ENCODE measurements around the gene CUTA.
"Not testable (repeated sequence)": the region's sequence is repeated elsewhere in the genome, so short reads cannot be mapped to it uniquely, and the experiment has no call there.

CUTA gene

DNA sequence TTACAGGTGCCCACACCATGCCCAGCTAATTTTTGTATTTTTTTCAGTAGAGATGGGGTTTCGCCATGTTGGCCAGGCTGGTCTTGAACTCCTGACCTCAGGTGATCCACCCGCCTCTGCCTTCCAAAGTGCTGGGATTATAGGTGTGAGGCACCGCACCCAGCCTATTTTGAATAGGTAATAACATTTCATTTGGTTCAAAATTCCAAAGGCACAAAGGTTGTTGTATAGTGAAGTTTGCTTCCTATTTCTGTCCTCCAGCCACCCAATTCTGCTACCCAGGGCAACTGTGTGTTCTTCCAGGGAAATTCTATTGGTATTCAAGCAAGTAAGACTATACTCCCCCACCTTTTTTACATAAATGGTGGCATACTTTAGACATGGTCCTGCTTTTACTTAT is 19.3 kb downstream of the CUTA start:
- not testable (repeated sequence) for DNase-seq

DNA sequence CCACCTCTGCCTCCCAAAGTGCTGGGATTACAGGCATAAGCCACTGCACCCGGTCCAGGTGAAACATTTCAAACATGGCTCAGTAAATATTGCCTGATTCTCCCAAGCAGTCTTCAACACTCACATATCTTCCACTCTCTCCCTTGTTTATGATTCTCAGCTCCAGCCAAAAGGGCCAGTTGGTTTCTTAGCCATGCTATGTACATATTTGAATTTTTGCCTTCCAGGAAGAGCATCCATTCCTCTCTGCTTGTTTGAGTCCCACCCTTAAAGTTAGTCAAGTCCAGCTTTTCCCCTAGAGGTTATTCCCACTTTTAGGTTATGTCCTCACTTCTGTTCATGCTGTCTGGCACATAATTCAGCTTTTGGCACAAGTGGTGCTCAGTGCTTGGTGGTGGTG is 20.4 kb downstream of the CUTA start:
- DNase-seq = no peak

DNA sequence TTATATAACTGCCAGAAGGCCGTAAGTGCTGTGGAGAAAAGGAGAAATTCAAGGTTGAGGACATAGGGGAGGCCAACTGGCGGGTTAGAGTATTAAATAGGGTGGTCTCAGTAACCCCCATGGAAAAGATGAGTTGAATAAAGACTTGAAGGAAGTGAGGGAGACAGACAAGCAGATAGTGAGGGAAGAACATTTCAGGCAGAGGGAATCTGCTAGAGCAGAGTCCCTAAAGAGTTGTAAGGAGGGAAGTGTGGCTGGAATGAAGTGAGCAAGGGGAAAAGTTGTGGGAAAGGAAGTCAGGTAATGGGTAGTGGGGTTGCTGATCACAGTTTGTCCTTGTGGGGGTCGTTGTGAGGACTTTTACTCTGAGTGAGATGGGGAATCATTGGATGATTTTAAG is 24.9 kb downstream of the CUTA start:
- DNase-seq = no peak

DNA sequence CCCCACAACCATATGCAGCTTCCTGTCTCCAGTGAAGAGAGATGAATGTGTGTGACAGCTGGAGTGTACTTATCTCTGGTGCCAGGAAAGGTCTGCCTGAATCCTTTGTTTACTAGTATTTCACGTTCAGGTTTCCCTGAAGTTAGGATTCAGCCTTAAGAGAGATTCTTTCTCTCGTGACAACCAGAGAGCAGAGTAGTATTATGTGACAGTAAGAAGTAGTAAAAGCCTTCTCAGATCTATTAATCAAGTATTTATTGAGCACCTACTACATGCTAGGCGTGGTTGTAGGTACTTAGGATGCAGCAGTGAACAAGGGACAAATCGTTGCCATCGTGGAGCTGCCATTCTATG is 25.3 kb downstream of the CUTA start:
- peak; percentile 41 for DNase-seq

DNA sequence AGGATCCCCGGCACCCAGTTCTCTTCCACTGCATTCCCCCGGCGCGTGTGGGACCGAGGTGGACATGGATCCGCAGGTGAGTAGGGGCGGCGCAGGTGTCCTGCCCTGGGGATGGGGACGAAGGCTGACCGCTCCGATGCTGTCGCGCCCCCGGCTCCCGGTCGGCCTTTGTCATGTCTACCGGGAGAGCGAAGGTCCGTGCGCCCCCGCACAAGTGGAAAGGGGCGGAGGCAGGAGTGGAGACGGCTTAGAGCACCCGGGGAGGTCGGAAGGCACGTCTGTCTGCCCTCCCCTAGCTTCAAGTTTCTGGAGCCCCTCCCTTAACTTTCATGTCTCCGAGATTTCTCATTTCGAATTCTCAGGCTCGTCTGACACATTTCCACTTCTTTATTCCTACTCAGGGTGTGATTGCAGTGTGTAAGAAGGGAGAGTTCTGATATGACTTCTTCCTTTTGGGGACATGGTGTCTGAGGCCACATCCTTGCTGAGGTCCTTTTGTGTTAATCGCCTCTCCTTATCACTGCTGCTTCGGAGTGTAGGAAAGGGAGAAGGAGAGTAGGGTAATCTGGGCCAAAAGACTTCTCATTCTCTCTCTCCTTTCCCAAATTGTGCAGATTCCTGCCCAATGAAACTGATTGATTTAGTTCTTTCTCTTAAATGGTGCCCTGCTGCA is 25.8 kb downstream of the CUTA start:
- no peak for DNase-seq

DNA sequence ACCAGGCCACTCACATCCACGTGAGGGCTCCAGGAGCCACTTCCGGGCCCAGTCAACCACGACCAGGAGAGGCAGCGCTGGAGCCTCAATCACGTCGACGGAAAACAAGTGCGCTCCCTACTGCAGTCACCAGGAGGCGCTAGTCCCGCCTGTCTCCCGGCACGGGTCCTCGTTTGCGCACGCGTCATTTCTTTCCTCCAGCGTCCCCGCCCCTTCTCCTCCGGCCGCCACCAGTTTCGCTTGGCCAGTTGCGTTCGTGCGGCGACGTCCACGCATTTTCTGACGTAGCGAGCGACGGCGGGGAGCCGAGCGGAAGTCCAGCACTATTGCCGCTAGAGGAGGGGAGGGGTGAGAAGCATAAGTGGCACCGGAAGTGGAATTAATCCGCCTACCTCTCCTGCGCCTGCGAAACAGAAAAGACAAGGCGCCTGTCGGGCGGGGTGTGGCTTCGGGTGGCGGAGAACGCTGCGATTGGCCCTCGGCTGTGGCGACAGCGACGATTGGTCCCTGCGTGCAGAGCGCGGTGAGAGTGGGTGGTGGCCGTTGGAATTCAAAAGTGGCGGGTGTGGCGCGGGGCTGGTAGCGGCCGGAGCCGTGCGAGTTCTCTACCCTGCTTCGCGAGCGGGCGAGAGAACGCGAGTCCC is 26.5 kb downstream of the CUTA start, which contains the start of gene KIFC1:
Gene KIFC1 (plus strand): TSS at position 546 of the 644 bp plus-strand sequence. CDS start 163 bp downstream, outside the sequence.
- peak; percentile 100 for DNase-seq

DNA sequence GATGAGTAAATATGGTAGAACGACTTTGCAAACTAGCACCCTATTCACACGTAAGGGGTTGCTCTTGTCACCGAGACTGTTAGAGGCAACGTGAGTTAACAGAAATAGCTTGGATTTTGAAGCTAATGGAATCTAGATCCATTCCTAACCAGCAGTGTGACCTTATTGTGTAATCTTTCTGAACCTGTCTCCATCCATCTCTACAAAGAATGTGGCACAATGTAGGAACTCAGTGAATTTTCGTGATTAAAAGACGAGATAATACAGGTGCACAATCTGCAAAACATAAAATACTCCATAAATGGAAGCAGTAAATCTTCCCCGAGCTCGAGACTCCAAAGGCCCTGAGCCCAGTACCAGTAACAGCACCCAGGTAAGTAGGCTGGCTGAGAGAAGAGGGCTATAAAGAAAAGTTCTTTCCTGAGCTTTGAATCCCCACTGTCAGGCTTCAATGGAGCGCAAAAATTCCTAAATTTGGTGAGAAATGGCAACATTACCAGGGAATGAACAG is 27.1 kb downstream of the CUTA start:
- DNase-seq = no peak

DNA sequence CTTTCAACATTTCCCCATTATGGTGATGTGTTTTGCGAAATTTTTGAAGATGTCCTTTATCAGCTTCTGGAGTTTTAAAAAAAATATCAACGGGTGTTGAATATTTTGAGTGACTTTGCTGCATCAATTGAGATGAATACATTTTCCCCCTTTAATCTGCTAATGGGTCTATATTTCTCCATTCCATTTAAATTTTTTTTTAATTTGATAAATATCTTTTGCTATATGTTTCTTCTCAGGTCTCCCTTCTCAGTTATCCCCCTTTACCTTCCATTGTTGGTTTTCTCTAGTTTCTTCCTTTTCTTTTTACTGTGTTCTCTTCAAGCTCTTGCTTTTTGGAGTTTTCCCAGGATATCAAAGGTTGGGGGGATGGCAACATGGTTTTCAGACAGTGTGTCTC is 27.7 kb downstream of the CUTA start:
- DNase-seq = no peak

DNA sequence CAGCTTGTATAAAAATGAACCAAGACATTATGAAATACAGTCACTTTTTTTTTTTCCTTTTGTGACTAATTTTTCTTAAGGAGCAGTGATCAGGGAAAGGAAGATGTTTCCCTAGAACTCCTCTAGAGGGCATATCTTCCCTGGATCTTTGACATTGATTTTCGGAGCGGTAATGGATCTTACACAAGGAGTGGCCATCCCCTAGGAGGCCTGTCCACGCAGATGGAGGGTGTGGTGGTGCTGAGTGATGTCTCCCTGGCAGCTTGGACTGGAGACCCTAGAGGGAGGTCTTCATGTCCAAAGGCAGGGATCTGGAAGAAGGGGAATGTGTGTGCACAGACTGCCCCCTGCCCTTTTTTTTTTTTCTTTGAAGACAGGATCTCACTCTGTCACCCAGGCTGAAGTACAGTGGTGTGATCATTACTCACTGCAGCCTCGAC is 33.3 kb downstream of the CUTA start:
- no peak for DNase-seq

DNA sequence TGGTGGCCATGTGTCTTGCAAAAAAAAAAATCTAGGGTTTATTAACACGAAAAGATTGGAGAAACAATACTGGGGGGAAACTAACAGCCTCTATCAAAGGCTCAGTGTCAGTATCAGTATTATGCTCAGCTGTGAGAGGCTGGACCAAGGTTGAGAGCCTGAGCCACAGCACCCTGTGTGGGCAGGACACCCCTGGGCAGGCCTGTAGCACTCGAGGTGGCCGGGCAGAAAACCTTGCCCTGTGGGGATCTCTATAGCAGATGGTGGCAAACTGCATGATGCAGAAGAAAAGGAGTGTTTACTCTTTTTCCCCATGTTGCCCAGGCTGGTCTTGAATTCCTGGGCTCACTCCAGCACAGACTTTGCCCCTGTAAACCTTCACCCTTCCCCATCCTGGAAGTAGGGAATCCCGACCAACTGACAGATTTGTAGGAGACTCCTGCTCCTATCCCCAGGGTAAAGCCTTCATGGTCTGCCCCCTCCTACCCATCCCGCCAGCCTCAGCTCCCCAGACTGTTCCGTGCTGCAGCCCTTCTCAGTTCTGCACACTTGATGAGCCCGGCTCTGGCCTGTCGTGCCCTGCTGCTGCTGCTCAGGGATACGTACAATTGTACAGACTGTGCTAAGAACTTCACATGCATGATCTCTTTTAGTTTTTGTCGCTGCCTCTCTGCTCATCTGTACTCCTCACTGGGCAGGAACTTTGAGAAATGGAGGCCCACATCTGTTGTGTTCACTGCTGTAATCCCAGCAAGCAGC is 34.3 kb downstream of the CUTA start:
- no peak for DNase-seq

DNA sequence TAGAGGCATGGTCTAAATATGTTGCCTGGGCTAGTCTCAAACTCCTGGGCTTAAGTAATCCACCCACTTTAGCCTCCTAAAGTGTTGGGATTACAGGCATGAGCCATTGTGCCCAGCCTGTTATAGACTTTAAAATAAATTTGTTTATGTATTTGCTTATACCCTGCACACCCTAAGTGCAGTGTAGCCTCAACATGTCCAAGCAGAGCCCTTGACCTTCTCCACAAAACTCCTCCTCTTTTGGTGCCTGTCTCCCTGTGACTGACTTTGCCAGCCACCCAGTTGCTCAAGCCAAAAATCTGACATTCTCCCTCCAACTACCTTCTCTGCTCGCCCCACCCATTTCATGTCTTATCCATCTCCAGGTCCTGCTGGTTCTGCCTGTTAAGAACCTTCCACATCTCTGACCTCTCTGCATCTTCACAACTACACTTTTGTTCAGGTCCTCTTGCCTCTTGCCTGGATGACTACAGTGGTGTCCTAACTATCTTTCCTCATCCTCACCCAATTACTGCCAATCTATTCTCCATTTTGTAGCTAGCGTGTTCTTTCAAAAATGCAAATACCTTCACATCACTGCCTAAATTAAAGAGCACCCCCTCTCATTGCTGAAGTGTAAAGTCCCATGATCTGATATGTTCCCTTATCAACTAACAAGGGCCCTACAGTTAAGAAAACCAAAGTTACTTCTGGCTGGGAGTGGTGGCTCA is 37.5 kb downstream of the CUTA start:
- DNase-seq = no peak

DNA sequence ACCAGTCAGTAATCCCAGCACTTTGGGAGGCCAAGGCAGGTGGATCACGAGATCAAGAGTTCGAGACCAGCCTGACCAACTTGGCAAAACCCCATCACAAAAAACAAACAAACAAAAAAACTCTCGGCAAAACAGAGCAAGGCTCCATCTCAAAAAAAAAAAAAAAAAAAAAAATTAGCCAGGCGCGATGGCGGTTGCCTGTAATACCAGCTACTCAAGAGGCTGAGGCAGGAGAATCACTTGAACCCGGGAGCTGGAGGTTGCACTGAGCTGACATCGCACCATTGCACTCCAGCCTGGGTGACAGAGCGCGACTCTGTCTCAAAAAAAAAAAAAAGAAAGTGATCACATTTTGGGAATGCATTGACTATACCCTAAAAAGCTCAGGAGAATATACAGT is 38.7 kb downstream of the CUTA start:
- DNase-seq = not testable (repeated sequence)

DNA sequence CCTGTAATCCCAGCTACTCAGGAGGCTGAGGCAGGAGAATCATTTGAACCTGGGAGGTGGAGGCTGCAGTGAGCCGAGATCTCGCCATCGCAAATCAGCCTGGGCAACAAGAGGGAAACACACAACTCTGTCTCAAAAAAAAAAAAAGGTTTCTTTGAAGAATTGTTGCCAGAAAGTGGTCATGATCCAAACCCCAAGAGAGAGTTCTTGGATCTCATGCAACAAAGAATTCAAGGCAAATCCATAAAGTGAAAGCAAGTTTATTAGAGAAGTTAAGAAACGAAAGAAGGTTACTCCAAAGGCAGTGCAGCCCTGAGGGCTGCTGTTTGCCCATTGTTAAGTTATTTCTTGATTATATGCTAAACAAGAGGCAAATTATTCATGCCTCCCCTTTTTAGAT is 40.7 kb downstream of the CUTA start:
- DNase-seq = no peak

DNA sequence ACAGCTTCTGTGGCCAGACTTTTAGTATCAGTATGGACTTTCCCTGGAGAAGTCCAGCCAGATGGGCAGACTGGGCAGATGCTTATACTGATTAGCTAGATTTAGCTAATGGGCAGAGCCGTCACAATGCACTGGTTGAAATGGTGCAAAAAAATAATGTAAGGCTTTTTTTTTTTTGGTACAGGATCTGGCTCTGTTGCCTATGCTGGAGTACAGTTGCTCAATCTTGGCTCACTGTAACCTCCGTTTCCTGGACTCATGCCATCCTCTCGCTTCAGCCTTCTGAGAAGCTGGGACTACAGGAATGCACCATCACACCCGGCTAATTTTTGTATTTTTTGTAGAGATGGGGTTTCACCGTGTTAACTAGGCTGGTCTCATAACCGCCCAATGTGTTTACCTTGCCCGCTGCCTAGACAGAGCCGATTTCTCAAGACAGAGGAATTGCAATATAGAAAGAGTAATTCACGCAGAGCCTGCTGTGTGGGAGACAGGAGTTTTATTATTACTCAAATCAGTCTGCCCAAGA is 42.7 kb downstream of the CUTA start:
- peak; percentile 0 for DNase-seq

DNA sequence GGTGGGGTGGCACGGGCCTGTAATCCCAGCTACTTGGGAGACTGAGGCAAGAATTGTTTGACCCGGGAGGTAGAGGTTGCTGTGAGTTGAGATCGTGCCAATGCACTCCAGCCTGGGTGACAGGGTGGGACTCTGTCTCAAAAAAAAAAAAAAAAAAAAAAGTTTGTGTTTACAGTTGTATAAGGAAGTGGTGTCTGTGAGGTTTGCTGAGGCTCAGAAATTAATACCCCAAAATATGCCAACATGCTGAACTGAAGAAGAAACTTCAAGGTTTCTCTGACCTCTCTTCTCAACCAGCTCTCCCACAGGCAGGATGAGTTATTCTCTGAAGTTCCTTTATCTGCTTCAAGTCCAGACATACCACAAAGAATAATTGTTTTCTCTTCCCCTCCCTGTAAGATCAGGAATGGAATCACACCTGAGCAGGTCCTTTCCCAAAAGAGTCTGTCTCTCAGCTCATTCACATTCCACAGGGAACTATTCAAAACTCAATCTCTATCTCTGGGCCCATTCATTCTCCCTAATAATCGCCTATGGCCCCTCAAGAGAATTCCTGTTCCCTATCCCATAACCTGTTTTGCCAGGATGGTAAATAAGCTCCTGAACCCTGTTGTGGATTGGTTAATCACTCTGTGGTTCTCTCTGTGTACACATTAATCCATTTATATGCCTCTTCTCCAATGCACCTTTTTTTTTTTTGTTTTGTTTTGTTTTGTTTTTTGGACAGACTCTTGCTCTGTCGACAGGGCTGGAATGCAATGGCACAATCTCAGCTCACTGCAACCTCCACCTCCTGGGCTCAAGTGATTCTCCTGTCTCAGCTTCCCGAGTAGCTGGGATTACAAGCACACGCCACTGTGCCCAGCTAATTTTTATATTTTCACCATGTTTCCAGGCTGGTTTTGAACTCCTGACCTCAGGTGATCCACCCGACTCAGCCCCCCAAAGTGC is 43.7 kb downstream of the CUTA start:
- DNase-seq = no peak

DNA sequence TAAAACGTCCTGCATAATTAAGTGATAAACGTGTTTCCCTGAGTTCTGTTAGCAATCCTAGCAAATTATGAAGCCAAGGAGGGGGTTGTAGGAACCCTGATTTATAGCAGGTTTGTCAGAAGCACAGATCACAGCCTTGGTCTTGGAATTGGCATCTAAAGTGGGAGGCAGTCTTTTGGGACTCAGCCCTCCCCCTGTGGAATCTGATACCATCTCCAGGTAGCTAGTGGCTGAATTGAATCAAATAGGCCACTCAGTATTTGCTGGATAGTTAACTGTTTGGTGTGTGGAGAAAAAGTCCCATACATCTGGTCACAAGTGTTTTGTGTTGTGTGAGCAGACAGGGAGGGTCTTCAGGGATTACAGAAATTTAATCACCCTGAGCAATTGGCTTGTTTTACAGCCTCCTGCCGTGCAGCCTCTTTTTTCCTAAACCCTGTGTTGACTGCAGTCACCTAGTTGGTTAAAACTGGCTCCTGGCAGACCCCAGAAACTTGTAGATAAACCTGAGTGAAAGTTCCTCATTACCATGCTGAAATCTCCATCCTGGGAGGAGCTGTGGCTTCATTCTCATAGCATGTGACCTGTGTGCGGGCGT is 45.3 kb downstream of the CUTA start:
- DNase-seq = no peak

DNA sequence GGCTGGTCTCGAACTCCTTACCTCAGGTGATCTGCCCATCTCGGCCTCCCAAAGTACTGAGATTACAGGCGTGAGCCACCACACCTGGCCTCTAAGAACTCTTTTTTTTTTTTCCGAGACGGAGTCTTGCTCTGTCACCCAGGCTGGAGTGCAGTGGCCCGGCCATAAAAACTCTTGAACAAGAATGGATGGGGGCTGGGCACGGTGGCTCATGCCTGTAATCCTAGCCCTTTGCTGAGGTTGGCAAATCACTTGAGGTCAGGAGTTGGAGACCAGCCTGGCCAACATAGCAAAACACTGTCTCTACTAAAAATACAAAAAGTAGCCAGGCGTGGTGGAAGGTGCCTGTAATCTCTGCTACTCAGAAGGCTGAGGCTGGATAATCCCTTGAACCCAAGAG is 46.0 kb downstream of the CUTA start:
- DNase-seq = not testable (repeated sequence)

DNA sequence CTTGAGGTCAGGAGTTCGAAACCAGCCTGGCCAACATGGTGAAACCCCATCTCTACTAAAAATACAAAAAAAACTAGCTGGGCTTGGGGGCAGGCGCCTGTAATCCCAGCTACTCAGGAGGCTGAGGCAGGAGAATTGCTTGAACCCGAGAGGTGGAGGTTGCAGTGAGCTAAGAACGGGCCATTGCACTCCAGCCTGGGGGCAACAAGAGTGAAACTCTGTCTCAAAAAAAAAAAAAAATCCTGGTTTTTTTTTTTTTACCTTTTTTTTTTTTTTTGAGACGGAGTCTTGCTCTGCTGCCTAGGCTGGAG is 50.2 kb downstream of the CUTA start:
- DNase-seq = not testable (repeated sequence)

DNA sequence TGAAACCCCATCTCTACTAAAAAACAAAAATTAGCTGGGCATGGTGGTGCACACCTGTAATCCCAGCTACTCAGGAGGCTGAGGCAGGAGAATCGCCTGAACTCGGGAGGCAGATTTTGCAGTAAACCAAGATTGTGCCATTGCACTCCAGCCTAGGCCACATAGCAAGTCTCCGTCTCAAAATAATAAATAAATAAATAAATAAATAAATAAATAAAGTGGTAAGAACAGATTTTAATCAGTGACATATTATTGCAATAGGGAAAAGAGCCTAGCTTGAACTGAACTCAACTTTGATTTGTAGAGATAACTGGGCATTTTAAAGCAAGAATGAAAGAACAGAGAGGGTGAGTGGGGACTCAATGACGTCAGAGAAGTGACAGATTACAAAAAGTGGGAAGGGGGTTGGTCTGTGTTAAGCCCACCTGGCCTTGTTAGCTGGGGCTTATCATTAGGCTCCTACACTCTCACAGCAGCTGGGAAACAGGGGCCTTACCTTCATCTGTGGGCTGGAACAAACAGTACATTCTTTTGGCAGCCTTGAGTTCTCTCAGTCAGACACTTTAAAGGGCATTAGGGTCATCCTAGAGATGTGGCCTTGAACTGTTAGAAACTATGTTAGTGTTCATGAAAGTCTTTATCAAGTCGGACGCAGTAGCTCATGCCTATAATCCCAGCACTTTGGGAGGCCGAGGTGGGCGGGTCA is 50.7 kb downstream of the CUTA start:
- DNase-seq = no peak
